Measurements from ENCODE around the gene OTUB2.

DNA sequence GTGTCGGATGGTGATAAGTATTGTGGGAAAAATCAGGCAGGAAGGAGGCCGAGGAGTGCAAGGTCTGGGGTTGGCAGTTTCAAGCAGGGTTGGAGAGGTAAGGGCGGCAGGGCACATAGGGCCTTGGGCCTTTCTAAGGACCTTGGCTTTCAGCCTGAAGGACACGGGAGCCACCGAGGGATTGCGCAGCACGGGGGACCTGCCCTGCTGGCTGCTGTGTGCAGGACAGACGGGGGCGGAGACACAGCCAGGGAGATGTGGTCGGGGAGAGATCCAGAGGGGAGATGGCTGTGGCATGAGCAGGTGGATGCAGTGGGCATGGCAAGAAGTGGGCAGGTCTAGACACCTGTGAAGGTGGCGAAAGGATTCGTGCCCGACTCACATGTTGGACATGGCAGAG is 14.7 kb downstream of the OTUB2 start:
- no peak for TF ChIP-seq CTCF (IDR thresholded peaks at IDR 0.05)
- TF ChIP-seq POLR2A (IDR thresholded peaks at IDR 0.05): no peak

All from lower leg skin (tissue), 3 donors.